ENCODE measurements around the gene TPP2.

The TPP2 gene

DNA sequence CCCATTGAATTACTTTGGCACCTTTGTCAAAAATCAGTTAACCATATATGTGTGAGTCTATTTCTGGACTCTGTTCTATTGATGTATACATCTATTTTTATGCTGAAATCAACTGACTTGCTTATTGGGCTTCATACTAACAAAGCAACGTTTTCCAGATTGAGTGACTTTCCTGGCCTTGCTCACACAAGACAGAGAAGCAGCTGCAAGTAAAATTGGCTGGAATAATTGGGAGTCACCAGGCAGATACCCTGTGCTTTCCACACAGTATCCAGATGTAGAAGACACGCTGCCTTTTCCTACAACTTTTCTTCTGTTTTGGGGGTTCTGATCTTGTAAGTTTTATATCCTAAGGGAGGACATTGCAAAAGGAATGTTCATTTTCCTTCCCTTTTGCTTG, 86.9 kb downstream of the TPP2 start:
- Histone ChIP-seq H3K4me2 (no peak overlapping the region), H3K9me3 (no peaks in the 10 kb centered on the region), H3K27ac (no peak overlapping the region), H3K27me3 (no peaks in the 10 kb centered on the region), H3K4me1 (peaks cover 28% of the 10 kb centered on the region), H3K9ac (no peak overlapping the region), H3K36me3 (peaks cover 15% of the 10 kb centered on the region), H3K4me3 (no peak overlapping the region), H4K20me1 (no peaks in the 10 kb centered on the region)
- TF ChIP-seq Cebpa-rat (IDR thresholded peaks at IDR 0.05) = no peak

DNA sequence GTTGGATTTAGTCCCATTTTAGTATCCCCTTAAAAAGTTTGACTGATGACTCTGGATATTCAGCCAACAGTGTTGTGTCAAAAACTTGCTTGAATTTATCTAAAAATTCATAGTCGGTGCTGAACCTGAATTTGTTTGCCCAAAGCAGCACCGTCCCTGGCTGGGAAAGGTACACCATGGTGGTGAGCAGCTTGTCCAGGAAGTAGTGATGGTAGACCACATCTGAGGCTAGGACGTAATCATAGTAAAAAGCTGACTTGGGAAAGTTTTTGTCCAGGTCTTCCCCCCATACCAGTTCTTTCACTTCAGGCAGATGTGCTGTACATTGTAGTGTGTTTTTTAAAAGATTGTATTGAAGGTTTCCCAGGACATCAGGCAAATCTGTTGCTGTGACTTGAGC, 89.2 kb downstream of the TPP2 start:
- Histone ChIP-seq H3K4me3 (no peak overlapping the region), H3K9ac (no peak overlapping the region), H3K4me2 (no peak overlapping the region), H4K20me1 (no peaks in the 10 kb centered on the region), H3K9me3 (no peaks in the 10 kb centered on the region), H3K27ac (no peak overlapping the region), H3K36me3 (no peaks in the 10 kb centered on the region), H3K27me3 (no peaks in the 10 kb centered on the region), H3K4me1 (peaks cover 11% of the 10 kb centered on the region)
- TF ChIP-seq Cebpa-rat (IDR thresholded peaks at IDR 0.05) = no peak

DNA sequence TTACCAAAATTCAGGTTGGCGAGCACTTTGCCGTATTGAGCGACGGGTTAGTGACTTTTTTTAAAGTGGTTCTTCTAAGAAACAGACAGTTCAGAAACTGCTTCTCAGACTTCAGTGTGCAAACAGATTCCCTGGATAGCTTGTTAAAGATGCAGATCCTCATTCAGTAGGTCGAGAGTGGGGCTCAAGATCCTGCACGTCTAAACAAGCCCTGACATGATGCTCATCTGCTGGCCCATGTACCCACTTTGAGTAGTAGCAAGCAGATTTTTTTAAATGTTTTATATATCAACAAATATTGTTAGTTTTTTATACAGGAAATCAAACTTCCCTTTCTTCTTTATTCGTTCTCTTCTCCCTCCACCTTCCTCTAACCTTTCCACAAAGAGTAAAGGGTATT, 90.7 kb downstream of the TPP2 start:
- Histone ChIP-seq H3K27me3 (no peaks in the 10 kb centered on the region), H3K9me3 (no peaks in the 10 kb centered on the region), H4K20me1 (no peaks in the 10 kb centered on the region), H3K4me1 (peaks cover 6% of the 10 kb centered on the region), H3K36me3 (no peaks in the 10 kb centered on the region), H3K27ac (no peak overlapping the region), H3K4me3 (no peak overlapping the region), H3K4me2 (no peak overlapping the region), H3K9ac (no peak overlapping the region)
- no peak for TF ChIP-seq Cebpa-rat (IDR thresholded peaks at IDR 0.05)

DNA sequence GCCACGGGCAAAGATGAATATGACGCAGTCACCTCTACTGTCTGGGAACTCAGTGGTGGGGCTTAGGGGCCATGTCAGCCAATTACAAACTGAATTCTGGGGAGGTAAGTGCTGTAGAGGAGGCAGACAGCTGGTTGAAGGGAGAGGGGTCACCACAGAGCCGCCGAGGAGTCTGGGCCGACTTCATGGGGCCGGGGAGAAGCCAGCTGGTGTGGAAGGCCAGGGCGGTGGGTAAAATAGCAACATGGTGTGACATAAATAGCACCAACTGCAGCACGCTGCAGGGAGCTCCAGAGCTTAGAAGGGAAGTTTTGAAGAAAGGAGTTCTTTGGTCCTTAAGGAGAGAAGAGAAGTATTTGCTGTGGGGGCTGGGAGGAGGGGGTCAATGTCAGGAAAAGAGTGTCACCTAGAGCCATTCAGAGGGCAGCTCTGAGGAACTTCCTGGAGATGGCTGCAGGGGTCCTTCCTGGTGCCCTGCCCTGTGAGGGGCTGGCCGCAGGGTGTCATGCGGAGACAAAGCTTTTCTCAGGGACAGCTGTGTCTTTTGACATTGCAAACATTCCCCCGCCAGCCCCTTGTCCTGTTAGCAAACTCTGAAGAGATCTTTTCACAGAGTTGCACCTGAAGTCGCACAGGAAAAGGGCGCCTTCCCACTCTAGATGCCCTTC, 91.7 kb downstream of the TPP2 start:
- no peak overlapping the region for H3K4me3 ChIP-seq
- H3K27ac ChIP-seq = no peak overlapping the region

DNA sequence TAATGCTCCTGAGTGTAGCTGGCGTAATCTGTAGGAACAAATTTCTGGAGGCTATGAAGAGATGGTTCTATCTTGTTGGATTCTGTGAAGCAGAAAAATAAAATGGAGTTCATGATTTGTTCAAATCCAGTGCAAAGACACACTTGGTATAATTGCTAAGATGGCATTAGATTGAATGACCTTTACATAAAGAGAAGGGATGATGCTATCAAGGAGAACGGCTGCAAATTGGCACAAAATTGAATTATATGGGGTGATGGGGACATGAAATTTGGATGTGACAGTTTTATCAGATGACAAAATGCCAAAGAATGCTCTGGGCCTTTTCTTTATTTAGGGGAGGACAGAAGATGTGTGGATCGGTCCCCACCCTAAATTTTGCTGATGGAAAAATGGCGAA, 94.1 kb downstream of the TPP2 start:
- Histone ChIP-seq H4K20me1 (no peaks in the 10 kb centered on the region), H3K36me3 (no peaks in the 10 kb centered on the region), H3K27ac (no peak overlapping the region), H3K4me3 (no peak overlapping the region), H3K4me2 (no peak overlapping the region), H3K9ac (no peak overlapping the region), H3K4me1 (peaks cover 5% of the 10 kb centered on the region), H3K9me3 (no peaks in the 10 kb centered on the region), H3K27me3 (no peaks in the 10 kb centered on the region)
- TF ChIP-seq Cebpa-rat (IDR thresholded peaks at IDR 0.05) = no peak

More for the DNA sequence above, 91.7 kb downstream of the TPP2 start:
- Histone ChIP-seq H3K4me2 (no peak overlapping the region), H4K20me1 (no peaks in the 10 kb centered on the region), H3K27me3 (no peaks in the 10 kb centered on the region), H3K36me3 (no peaks in the 10 kb centered on the region), H3K4me1 (peaks cover 6% of the 10 kb centered on the region), H3K9ac (no peak overlapping the region), H3K9me3 (no peaks in the 10 kb centered on the region)
- no peak for TF ChIP-seq Cebpa-rat (IDR thresholded peaks at IDR 0.05)

DNA sequence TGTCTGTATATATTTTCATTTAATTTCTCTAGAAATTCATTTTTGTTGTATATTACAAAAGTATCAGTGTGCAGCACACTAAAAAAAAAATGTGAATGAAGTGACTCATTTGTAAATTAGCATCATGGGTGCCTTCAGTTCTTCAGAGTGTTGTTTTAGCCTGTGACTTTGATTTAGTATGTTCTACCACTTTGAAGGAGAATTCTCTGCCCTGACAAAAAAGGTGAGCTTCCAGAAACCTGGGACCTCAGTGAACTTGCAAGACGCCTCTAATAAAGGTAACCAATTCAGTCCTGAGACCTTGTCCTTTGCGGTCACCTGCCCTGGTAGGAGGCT, 95.7 kb downstream of the TPP2 start:
- Histone ChIP-seq H3K4me2 (no peak overlapping the region), H3K4me1 (no peaks in the 10 kb centered on the region), H4K20me1 (no peaks in the 10 kb centered on the region), H3K4me3 (no peak overlapping the region), H3K27me3 (no peaks in the 10 kb centered on the region), H3K36me3 (no peaks in the 10 kb centered on the region), H3K9me3 (no peaks in the 10 kb centered on the region), H3K9ac (no peak overlapping the region), H3K27ac (no peak overlapping the region)
- TF ChIP-seq Cebpa-rat (IDR thresholded peaks at IDR 0.05) = no peak

DNA sequence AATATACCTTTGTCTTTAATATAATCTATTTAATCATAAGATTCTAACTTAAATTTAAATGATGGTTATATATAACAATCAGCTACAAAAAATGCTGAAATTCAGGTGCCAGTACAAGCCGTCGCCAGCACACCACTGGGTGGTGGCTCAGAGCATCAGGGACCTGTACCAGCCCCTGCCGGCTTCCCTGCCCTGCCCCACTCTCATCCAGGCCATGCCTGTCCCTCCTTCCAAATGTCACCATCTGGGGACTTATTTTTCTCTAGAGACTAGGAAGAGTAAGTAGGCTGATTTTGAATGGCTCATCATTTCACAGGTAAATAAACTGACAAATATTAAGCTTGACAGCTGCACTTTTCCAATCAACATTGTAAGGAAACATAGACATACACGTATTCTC, 96.5 kb downstream of the TPP2 start:
- Histone ChIP-seq H3K27me3 (no peaks in the 10 kb centered on the region), H3K27ac (no peak overlapping the region), H3K9ac (no peak overlapping the region), H4K20me1 (no peaks in the 10 kb centered on the region), H3K4me1 (no peaks in the 10 kb centered on the region), H3K4me2 (no peak overlapping the region), H3K4me3 (no peak overlapping the region), H3K9me3 (no peaks in the 10 kb centered on the region), H3K36me3 (no peaks in the 10 kb centered on the region)
- no peak for TF ChIP-seq Cebpa-rat (IDR thresholded peaks at IDR 0.05)

DNA sequence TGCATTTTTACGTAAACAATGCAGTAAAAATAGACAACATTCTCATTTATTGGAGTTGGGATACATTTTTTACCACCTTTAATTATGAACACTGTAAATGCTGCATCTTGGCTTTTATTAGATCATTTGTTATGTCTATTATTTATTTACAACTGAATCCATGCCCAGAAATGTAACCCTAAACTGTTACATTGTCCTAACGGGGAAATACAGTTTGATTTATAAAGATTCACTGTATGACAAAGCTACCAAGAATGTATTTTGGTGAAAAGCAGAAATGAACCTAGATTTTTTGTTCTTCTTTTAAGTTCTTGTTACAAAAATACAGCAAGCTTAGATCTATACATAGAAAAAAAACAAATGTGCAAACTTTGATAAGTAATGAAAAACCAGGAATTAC, 97.0 kb downstream of the TPP2 start:
- H3K4me1 ChIP-seq = no peaks in the 10 kb centered on the region

DNA sequence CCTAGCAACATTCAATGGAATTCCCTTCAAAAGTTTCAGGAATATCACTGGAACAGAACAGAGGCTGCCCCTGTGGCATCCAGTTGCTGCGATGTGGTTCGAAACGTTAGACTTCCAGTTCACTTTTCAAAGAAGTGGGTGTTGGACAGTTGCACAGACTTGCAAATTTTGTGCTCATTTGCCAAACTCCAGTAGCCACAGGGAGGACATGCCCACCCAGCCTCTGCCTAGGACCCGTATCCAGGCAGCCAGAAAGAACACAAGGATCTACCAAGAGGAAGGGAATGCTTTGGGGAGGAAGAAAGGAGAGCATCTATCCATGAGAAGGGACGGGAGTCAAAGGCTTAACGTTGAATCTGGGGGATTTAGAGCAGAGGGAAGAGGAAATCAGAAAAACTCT, 98.2 kb downstream of the TPP2 start, which contains the start of gene METTL21C:
Gene METTL21C (minus strand): TSS at position 108 of the 400 bp plus-strand sequence. CDS start 546 bp downstream, outside the sequence.
- no peaks in the 10 kb centered on the region for H3K9me3 ChIP-seq
- H4K20me1 ChIP-seq = no peaks in the 10 kb centered on the region
- no peak within 1 kb of the TSS for H3K9ac ChIP-seq
- no peak for TF ChIP-seq Cebpa-rat (IDR thresholded peaks at IDR 0.05)
- no peaks in the 10 kb centered on the region for H3K27me3 ChIP-seq
- no peak within 1 kb of the TSS for H3K27ac ChIP-seq
- no peaks in the 10 kb centered on the region for H3K36me3 ChIP-seq
- H3K4me2 ChIP-seq = no peak within 1 kb of the TSS
- H3K4me3 ChIP-seq = no peak within 1 kb of the TSS
- H3K4me1 ChIP-seq = no peaks in the 10 kb centered on the region

More for the DNA sequence above, 97.0 kb downstream of the TPP2 start:
- Histone ChIP-seq H3K9me3 (no peaks in the 10 kb centered on the region), H4K20me1 (no peaks in the 10 kb centered on the region), H3K4me3 (no peak overlapping the region), H3K27ac (no peak overlapping the region), H3K36me3 (no peaks in the 10 kb centered on the region), H3K4me2 (no peak overlapping the region), H3K9ac (no peak overlapping the region), H3K27me3 (no peaks in the 10 kb centered on the region)
- TF ChIP-seq Cebpa-rat (IDR thresholded peaks at IDR 0.05) = no peak

DNA sequence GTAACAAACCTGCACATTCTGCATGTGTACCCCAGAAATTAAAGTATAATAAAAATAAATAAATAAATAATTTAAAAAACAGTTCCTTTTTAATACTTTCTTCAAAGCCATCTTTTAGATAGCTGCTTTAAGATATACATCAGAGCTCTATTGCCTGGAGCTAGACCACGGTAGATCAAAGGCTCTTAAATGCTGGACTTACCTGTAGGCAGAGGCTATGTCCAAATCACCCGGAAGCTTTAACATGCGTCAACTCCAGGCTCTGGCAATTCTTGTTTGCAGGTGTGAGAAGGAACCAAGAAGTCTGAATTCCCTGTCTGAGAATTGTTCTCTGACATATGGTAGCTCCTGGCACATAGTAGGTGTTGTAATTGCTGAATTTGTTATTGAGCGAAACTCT, 99.7 kb downstream of the TPP2 start:
- H4K20me1 ChIP-seq = no peaks in the 10 kb centered on the region
- no peak for TF ChIP-seq Cebpa-rat (IDR thresholded peaks at IDR 0.05)
- H3K4me2 ChIP-seq = no peak overlapping the region
- H3K27ac ChIP-seq = no peak overlapping the region
- no peaks in the 10 kb centered on the region for H3K27me3 ChIP-seq
- H3K9ac ChIP-seq = no peak overlapping the region
- H3K4me3 ChIP-seq = no peak overlapping the region
- H3K36me3 ChIP-seq = no peaks in the 10 kb centered on the region
- no peaks in the 10 kb centered on the region for H3K4me1 ChIP-seq
- no peaks in the 10 kb centered on the region for H3K9me3 ChIP-seq

DNA sequence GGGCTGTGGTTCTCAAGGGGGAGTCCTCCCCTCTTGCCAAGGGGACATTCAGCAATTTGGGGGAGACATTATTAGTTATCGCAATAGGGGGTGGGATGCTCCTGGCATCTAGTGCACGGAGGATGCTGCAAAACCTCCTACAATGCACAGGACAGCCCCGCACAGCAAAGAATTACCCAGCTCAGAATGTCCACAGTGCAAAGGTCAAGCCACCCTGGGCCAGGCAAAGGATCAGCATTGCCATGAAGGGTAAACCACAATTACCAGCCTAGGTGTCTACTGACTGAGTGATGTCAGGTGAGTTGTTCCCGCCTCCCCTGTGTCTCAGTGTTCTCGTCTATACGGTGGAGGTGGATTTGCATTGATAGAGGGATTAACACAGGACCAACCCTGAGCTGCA, 100.5 kb downstream of the TPP2 start:
- H3K9ac ChIP-seq = no peak overlapping the region

More for the DNA sequence above, 100.5 kb downstream of the TPP2 start:
- no peaks in the 10 kb centered on the region for H3K36me3 ChIP-seq
- no peak for TF ChIP-seq Cebpa-rat (IDR thresholded peaks at IDR 0.05)
- no peak overlapping the region for H3K4me2 ChIP-seq
- H3K4me3 ChIP-seq = no peak overlapping the region
- H3K9me3 ChIP-seq = no peaks in the 10 kb centered on the region
- H3K4me1 ChIP-seq = no peaks in the 10 kb centered on the region
- no peak overlapping the region for H3K27ac ChIP-seq
- H3K27me3 ChIP-seq = no peaks in the 10 kb centered on the region
- H4K20me1 ChIP-seq = no peaks in the 10 kb centered on the region
